Stomach (tissue), 4 donors: ENCODE data around the gene ATXN2L.

Source experiments
- CTCF ChIP-seq, 7 experiments: fragments of 450-650 bp in 4 of 7; fragments of 200-600 bp in 3 of 7; sonication (generic) in 3 of 7; IDR thresholded peaks; one replicate each; pipeline ENCODE4 v1.5.1; 2016 to 2019; ENCODE audit warnings: antibody characterized with exemption in 7 of 7, control low read depth in 2 of 7, mild to moderate bottlenecking in 1 of 7
- POLR2A ChIP-seq, 4 donors: fragments of 450-650 bp; IDR thresholded peaks; one replicate each; pipeline ENCODE4 v1.6.1; 2016; ENCODE audit warnings: antibody characterized with exemption in 4 of 4, control low read depth in 2 of 4, mild to moderate bottlenecking in 1 of 4, moderate library complexity in 1 of 4

DNA sequence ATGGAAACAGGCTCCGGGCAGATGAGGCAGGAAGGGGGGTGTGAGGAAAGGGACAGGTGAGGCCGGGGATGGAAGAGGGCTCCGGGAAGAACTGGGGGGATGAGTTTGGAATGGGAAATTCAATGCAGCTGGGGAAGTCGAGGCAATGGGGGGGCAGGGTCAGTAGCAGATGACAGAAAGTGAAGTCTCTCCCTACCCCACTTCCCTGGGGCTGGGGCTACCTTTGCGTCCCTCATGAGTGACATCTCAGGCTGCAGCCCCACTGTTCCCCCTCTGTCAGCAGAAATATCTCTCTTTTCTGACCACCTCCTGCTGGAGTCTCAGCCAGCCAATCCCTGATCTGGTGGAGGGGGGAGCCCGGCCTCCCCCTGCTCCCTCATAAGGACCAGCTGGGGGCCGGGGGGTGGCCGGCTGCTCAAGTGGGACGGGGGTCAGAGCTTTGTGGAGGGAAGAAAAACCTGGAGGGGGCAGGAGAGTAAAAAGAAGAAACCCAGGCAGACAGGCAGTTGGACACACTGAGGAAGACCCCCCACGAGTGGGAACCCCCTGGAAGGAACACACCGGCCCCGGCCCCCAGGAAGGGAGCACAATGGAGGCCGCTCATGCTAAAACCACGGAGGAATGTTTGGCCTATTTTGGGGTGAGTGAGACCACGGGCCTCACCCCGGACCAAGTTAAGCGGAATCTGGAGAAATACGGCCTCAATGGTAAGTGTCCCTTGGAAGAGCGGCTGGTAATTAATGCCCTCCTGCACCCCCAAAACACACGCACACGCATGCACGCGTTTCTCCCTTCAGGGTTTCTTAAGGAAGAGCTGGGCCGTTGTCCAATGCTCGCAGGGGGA, 55.5 kb downstream of the ATXN2L start, which contains the start of gene ATP2A1:
- TF ChIP-seq CTCF (IDR thresholded peaks at IDR 0.05) (no peak), POLR2A (IDR thresholded peaks at IDR 0.05) (no peak)
